ENCODE measurements around the gene LIN54. TPM values are rescaled to one million over a fixed set of nuclear protein-coding genes. Genes with fewer than 3 reads are reported as not detected.

LIN54 gene
- total and polyA plus RNA-seq, 8 donors: 1.1 to 5.7 (median 3.1) TPM

GRCh38 chr4:82885410-82885809 is 125.2 kb downstream of the LIN54 start:
- peak in 3 of 4 donors; percentile 22 to 52 (median 39) for ATAC-seq
- DNase-seq: no peak
- Histone ChIP-seq H3K27me3 (no peaks in the 10 kb centered on the region), H3K9me3 (no peaks in the 10 kb centered on the region), H3K4me3 (peak overlapping the region in 1 of 4 donors; percentile 1), H3K27ac (peak overlapping the region in 2 of 4 donors; percentile 58 to 100), H3K36me3 (peaks cover 0 to 7% (median under 1%) of the 10 kb centered on the region in 3 donors), H3K4me1 (peaks cover 9 to 54% (median 43%) of the 10 kb centered on the region in 3 donors)
- no peak for FAIRE-seq
- intact Hi-C loops (cut with DNase I): loop anchor here in 1 of 3 donors (10.0 kb wide), 1 partner anchor 51 kb away; no protein-coding TSS in a partner anchor
- TF ChIP-seq, protein P1, sequence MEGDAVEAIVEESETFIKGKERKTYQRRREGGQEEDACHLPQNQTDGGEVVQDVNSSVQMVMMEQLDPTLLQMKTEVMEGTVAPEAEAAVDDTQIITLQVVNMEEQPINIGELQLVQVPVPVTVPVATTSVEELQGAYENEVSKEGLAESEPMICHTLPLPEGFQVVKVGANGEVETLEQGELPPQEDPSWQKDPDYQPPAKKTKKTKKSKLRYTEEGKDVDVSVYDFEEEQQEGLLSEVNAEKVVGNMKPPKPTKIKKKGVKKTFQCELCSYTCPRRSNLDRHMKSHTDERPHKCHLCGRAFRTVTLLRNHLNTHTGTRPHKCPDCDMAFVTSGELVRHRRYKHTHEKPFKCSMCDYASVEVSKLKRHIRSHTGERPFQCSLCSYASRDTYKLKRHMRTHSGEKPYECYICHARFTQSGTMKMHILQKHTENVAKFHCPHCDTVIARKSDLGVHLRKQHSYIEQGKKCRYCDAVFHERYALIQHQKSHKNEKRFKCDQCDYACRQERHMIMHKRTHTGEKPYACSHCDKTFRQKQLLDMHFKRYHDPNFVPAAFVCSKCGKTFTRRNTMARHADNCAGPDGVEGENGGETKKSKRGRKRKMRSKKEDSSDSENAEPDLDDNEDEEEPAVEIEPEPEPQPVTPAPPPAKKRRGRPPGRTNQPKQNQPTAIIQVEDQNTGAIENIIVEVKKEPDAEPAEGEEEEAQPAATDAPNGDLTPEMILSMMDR (IDR thresholded peaks at IDR 0.05): no peak

Other genes starting within 250 kb of the LIN54 start
- 10 to 100 TPM; 19.1 to 41.3 (median 27.1) TPM for gene SCD5, start 212.0 kb downstream of the LIN54 start, total RNA-seq
- gene SCD5, start 212.0 kb downstream of the LIN54 start, polyA plus RNA-seq: 10 to 100 TPM; 30.3 to 58.3 TPM
- 100 to 1,000 TPM; 149 to 205 (median 173) TPM for gene SEC31A, start 119.7 kb downstream of the LIN54 start, total RNA-seq
- gene SEC31A, start 119.7 kb downstream of the LIN54 start, polyA plus RNA-seq: 100 to 1,000 TPM; 123 to 135 TPM
- gene THAP9, start 110.1 kb downstream of the LIN54 start, total RNA-seq: 1 to 10 TPM; 1.8 to 3.5 (median 2.7) TPM
- gene THAP9, start 110.1 kb downstream of the LIN54 start, polyA plus RNA-seq: 1 to 10 TPM; 1.7 to 2.7 TPM
- gene COPS4, start 24.4 kb upstream of the LIN54 start, total RNA-seq: 10 to 100 TPM in 5 of 6 donors, 1 to 10 TPM in 1; 9.0 to 16.3 (median 13.0) TPM
- 10 to 100 TPM in 1 of 2 donors, 1 to 10 TPM in 1; 9.7 to 23.2 TPM for gene COPS4, start 24.4 kb upstream of the LIN54 start, polyA plus RNA-seq
- 1 to 10 TPM in 5 of 6 donors, under 1 TPM in 1; 0.93 to 3.1 (median 2.1) TPM for gene PLAC8, start 103.9 kb upstream of the LIN54 start, total RNA-seq
- gene PLAC8, start 103.9 kb upstream of the LIN54 start, polyA plus RNA-seq: 10 to 100 TPM in 1 of 2 donors, 1 to 10 TPM in 1; 1.5 to 10.0 TPM

All from pancreas (tissue), 10 donors.